ENCODE results near the gene BMPR1B.
"Not testable (repeated sequence)": the region's sequence is repeated elsewhere in the genome, so short reads cannot be mapped to it uniquely, and the experiment has no call there.

Gene BMPR1B

GRCh38 chr4:95038791-95039190 lies 281.0 kb downstream of the BMPR1B start:
- no peak for DNase-seq (ENCODE audit: low read depth)

- no peak for DNase-seq (ENCODE audit: low read depth)
Measured at GRCh38 chr4:95044324-95044837, 286.6 kb downstream of the BMPR1B start.

- no peak for DNase-seq (ENCODE audit: low read depth)
Measured at GRCh38 chr4:95045429-95045828, 287.7 kb downstream of the BMPR1B start.

GRCh38 chr4:95048296-95048695 lies 290.5 kb downstream of the BMPR1B start:
- DNase-seq (ENCODE audit: low read depth): no peak

DNA sequence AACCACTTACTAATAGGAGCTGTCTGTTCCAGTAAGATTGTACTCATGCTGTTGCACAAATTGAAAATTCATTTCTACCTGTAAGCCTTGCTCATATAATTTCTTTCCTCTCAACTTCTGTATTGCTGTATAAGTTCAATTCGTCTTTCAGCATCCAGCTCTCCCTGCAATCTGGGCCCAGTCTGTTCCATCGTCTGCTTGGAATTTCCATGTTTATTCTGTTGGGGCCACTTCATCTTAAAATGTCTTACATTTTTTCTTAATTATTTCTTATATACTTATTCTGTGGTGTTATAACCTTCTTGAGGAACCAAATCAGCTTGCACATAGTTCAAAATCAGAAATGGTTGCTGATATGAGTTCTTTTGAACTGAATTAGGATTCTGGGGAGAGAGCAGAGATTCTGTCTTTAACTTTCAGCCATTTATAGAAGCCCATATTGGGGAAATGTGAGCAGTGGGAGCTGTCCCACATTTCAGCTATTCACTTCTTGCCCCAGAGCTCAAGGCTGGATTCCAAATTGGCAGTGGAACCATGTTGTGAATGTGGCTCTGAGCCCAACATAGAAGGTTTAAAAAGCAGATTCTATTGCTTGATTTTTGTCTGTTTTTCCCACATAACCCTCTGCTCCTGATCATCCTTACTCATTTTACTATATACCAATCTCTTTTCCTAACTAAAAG lies 291.9 kb downstream of the BMPR1B start:
- DNase-seq (ENCODE audit: low read depth): no peak

DNA sequence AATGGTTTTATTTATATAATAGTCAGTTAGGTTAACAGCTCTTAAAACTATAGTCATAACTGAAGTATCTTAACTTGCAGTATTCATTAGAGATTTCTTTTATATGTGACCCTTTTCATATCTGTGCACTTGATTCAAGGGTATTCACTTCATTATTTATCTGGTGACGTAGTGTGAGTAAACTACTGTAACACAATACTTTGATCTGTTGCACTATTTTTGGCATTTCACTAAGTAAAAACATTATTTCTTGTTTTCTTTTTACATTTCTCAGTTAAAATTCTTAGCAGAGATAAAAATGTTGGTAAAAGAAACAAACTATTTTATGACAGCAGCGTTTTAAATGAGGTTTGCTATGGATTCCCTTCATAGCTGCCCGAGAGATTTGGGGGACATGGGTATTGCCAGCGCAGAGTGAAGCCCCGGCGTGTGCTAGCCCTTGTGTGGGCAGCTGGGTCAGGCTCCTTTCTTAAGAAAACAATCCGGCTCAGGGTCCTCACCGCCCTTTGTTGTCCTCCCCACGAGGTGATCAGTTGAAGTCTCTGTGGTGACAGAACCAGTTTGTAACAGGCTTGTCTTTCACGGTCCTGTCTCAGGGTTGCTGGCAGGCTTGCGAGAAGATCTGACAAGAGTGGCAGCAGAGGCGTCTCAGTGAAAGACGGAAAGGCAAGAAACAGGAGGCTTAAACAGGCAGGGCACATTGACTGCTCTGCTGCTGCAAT lies 293.4 kb downstream of the BMPR1B start:
- no peak for DNase-seq (ENCODE audit: low read depth)

- no peak for DNase-seq (ENCODE audit: low read depth)
Measured at GRCh38 chr4:95051702-95052020, 293.9 kb downstream of the BMPR1B start.

GRCh38 chr4:95058991-95059390 lies 301.2 kb downstream of the BMPR1B start:
- DNase-seq (ENCODE audit: low read depth): no peak

DNA sequence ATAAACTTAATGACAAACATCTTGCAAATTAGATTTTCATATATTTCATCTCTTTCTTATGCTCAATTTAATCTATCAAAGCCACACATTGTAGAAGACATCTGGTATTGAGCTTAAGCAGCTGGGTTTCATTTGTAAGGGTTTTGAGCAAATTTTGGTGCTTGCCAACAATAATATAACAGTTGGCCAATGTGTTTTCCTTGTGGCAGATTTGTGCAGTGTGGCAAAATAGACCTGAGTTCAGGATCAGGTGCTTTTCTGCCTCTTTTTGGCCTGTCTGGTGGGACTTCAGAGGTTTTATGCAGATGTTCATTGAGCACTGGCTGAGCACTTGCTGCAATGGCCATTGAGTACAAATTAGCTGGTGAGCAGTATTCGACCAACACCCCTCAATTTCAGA lies 301.9 kb downstream of the BMPR1B start:
- no peak for DNase-seq (ENCODE audit: low read depth)

DNA sequence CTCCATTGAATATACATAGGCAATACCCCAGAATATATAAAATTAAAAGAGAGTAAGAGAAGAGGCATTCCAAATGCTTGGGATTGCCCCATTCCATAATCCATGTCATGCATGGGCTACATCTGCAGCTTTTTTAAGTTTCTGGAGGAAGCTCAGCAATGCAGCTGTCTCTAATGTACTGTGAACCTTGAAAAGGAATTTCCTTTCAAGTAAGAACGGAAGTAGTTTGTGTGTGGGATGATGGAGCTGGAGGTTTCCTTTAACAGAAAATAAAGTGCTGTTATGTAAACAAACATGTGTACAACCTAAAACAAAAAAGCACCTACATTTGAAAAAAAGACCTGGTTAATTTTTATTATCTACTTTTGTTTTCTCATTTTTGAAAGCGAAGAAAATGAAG lies 303.5 kb downstream of the BMPR1B start:
- no peak for DNase-seq (ENCODE audit: low read depth)

- DNase-seq (ENCODE audit: low read depth): not testable (repeated sequence)
Measured at GRCh38 chr4:95061801-95062200, 304.0 kb downstream of the BMPR1B start.

GRCh38 chr4:95066050-95066449 lies 308.3 kb downstream of the BMPR1B start:
- no peak for DNase-seq (ENCODE audit: low read depth)

GRCh38 chr4:95068401-95068800 lies 310.6 kb downstream of the BMPR1B start:
- DNase-seq (ENCODE audit: low read depth): no peak

- no peak for DNase-seq (ENCODE audit: low read depth)
Measured at GRCh38 chr4:95068818-95069478, 311.2 kb downstream of the BMPR1B start.

DNA sequence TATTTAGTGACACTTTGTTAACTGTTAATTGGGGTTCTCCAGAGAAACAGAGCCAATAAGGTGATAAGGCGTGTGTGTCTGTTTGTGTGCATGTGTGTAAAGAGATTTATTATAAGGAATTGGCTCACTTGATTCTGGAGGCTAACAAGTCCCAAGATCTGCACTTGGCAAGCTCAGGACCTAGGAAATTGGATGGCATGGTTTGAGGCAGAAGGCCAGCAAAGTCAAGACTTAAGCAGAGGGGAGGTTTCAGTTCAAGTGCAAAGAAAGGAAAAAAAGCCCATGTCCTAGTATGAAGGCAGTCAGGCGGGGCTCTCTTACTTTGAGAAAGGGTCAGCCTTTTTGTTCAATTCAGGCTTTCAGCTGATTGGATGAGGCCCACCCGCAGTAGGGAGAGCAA lies 314.1 kb downstream of the BMPR1B start:
- no peak for DNase-seq (ENCODE audit: low read depth)

- DNase-seq (ENCODE audit: low read depth): no peak
Measured at GRCh38 chr4:95073646-95074045, 315.9 kb downstream of the BMPR1B start.

GRCh38 chr4:95077864-95078263 lies 320.1 kb downstream of the BMPR1B start:
- DNase-seq (ENCODE audit: low read depth): no peak

DNA sequence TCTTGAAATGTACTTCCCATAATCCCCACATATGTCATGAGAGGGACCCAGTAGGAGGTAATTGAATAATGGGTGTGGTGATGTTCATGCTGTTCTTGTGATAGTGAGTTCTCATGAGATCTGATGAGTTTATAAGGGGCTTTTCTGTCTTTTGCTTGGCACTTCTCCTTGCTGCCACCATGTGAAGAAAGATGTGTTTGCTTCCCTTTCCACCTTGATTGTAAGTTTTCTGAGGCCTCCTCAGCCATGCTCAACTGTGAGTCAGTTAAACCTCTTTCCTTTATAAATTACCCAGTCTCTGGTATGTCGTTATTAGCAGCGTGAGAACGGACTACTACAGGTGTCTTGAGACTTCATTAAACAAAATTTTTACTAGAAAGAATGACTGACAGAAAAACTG lies 323.2 kb downstream of the BMPR1B start:
- DNase-seq (ENCODE audit: low read depth): no peak

DNA sequence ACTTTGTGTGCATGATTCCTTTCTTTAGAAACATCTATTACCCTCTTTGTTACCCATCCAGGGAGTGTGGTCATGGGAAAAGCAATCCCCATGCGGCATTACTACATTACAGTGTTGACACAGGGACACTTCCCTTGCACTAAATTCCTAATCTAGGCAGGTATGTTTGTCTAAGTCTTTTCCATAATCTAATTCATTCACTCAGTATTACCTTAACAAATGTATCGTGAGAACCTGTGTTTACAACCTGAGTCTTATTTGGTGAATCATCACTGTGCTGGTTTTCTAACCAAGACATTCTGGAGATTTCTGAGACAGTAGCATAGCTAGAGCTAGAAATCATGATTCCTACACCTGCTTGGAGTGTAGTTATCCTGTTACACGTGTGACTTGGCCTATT lies 326.8 kb downstream of the BMPR1B start:
- DNase-seq (ENCODE audit: low read depth): no peak

DNA sequence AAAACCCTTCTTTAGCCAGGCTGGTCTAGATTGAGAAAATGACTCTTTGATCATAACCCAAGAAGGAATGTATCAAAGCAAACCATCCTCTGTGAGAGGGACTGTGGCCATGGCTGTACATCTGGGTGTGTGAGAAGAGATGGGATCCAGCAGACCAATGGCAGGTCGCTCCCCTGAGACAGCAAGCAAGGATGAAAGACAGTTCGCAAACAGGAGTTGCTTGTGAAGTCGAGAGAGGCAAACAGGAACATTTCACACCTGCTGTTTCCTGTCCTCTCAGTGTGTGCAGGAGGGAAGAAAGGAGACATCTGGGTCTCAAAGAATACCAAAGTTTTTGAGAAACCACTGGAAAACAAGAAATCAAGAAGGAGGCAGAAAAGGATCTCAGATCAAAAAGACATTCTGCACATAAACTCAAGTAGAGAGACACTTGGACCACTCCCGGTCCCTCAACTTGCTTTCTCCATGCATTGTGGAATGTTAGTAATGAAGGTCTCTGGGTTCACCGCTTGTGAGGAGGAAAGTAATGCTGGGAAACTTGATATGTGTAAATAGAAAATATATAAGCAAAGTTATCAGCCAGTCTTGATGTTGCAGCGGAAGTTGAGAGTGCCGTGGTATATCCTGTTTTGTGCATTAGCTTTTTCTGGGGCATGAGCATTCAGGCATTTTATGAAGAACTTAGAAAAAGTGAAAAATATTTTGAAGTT lies 327.5 kb downstream of the BMPR1B start:
- DNase-seq (ENCODE audit: low read depth): no peak

DNA sequence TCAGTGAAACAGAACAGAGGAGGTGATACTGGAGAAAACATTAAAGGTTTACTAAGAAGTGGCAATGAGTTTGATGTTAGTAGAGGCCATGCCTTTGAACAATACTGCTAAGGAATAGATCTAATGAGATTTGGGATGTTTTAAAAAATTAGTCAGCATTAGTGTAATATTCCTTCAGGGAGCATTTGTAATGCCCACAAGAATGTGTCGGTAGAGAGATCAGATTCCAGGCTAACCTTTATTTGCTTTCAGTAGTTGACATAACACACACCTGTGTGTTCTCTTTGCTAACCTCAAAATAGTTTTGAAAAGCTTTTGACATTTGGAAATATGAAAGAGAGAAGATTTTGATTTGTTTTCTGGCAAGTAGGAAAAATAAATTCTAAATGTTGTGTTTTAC lies 328.8 kb downstream of the BMPR1B start:
- DNase-seq (ENCODE audit: low read depth): no peak

GRCh38 chr4:95087657-95088455 lies 330.1 kb downstream of the BMPR1B start:
- DNase-seq (ENCODE audit: low read depth): no peak

Measured in stimulated activated CD4-positive, alpha-beta T cell treated with anti-CD3 and anti-CD28 coated beads, Interleukin-2, amount 100 ng/mL, for 4 hours (primary cell).